AG10803 (cell line): ENCODE measurements around the gene ENOPH1.

ENCODE experiments used
- DNase-seq: peaks from one replicate; pipeline ENCODE4 v3.0.0; 2010; ENCODE audit warnings: low read depth
- H3K4me3 ChIP-seq: 2 replicates; pipeline ENCODE4 v1.5.1; 2011; ENCODE audit warnings: mild to moderate bottlenecking, low read length, control low read depth
- CTCF ChIP-seq: conservative IDR thresholded peaks from 2 replicates; pipeline ENCODE4 v1.5.1; 2011; ENCODE audit warnings: mild to moderate bottlenecking, low read length, control low read depth, inconsistent platforms

Gene ENOPH1

GRCh38 chr4:82495666-82496065, 65.3 kb downstream of the ENOPH1 start:
- H3K4me3 ChIP-seq, result no peak overlapping the region
- no peak for DNase-seq
- no peak for TF ChIP-seq CTCF

DNA sequence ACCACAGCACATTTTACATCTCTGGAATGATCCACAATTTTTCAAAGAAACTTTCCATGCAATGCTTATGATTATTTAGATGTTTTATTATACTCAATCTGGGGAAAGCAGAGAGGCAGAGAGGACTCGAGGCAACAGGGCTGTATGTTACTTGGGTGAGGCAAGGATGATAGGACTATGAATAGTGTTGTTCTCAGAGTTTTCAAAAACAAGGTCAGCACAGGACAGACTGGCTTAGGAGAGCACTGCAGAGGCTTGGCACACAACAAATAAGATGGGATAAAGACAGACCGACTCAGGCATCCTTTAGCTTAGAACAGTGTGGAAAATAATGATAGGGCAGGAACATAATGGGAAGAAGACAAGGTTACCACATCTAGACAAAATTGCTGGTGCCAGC, 66.0 kb downstream of the ENOPH1 start:
- H3K4me3 ChIP-seq, result no peak overlapping the region
- no peak for DNase-seq
- no peak for TF ChIP-seq CTCF

DNA sequence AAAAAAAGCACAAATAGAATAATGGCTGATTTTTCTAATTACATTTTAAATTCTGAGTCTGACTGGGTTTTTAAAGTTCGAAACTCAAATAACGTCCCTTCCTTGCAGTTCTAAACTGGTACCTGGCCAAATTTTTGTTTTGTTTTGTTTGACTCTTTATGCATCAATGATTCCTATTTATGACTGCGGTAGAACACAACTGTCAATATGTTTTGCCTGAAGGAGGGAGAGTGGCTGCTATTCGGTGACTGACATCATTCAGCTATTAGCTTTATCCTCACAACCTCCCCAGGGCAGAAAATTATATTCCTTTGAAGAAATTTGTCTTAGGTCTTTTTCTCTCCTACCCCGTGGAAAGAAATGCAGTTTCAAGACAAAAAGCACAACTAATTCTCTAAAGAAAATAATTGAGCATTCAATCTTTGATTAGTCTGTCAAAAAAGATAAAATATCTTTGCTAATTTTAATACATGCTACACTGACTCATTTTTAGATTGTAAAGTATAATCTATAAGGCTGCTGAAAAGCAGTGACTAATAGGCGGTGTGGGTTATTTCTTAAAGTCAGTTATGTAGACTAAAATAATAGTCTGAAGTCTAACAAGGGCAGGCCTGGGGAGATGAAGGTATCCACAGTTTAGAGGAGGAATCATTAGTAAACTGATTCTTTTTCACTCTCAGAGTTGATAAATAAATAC, 69.5 kb downstream of the ENOPH1 start:
- no peak for TF ChIP-seq CTCF
- no peak overlapping the region for H3K4me3 ChIP-seq
- DNase-seq, result no peak

GRCh38 chr4:82500435-82501153, 70.2 kb downstream of the ENOPH1 start:
- DNase-seq, result peak; percentile 63
- H3K4me3 ChIP-seq, result no peak overlapping the region
- TF ChIP-seq CTCF, result no peak

DNA sequence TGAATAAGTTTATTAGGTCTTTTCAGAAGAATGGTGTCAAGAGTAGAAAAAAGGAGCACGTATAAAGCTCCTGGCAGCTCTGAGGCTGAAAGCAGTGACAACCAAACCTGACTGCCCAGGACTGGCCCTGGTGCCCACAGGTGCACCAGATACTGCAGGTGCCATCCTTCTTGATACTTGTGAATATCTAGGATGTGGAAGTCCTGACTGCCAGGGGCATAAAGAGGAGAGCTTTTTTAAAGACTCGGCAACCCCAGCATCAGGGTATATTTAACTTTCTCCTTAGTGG, 70.7 kb downstream of the ENOPH1 start:
- no peak for TF ChIP-seq CTCF
- H3K4me3 ChIP-seq, result no peak overlapping the region
- DNase-seq, result no peak

- DNase-seq, result no peak
- no peak overlapping the region for H3K4me3 ChIP-seq
- TF ChIP-seq CTCF, result no peak
These were observed 77.6 kb downstream of the ENOPH1 start for GRCh38 chr4:82508011-82508410.

- no peak for TF ChIP-seq CTCF
- H3K4me3 ChIP-seq, result no peak overlapping the region
- DNase-seq, result no peak
These were observed 78.5 kb downstream of the ENOPH1 start for GRCh38 chr4:82508806-82509428.
